Vagina (tissue), 2 donors: ENCODE measurements around the gene LSM12. TPM values are rescaled to one million over a fixed set of nuclear protein-coding genes. Genes with fewer than 3 reads are reported as not detected.
A peak's percentile ranks its signal among the peaks of the same experiment; 100 is the strongest.

ENCODE experiments used
- DNase-seq, 2 donors: peaks; one replicate each; pipeline ENCODE4 v3.0.0-alpha.2; 2017; ENCODE audit errors: extremely low spot score in 2 of 2
- H3K27ac ChIP-seq: fragments of 200-600 bp; sonication (generic); one replicate; pipeline ENCODE4 v1.5.1; 2019
- H3K27me3 ChIP-seq: fragments of 200-600 bp; sonication (generic); one replicate; pipeline ENCODE4 v1.5.1; 2019
- H3K36me3 ChIP-seq, 2 donors: fragments of 200-600 bp; sonication (generic); one replicate each; pipeline ENCODE4 v1.5.1; 2017 to 2019
- H3K4me1 ChIP-seq: fragments of 200-600 bp; sonication (generic); one replicate; pipeline ENCODE4 v1.5.1; 2019
- H3K4me3 ChIP-seq, 2 donors: fragments of 200-600 bp; sonication (generic); 1 replicate in 1 of 2; 2 replicates in 1 of 2; pipeline ENCODE4 v1.5.1; 2016 to 2019
- H3K9me3 ChIP-seq: fragments of 200-600 bp; sonication (generic); one replicate; pipeline ENCODE4 v1.5.1; 2019
- CTCF ChIP-seq, 3 experiments: fragments of 450-650 bp in 2 of 3; fragments of 200-600 bp in 1 of 3; sonication (generic) in 1 of 3; IDR thresholded peaks; one replicate each; pipeline ENCODE4 v1.5.1; 2017 to 2019; ENCODE audit warnings: antibody characterized with exemption in 3 of 3, mild to moderate bottlenecking in 2 of 3, moderate library complexity in 2 of 3
- POLR2A ChIP-seq, 2 donors: fragments of 450-650 bp; IDR thresholded peaks; one replicate each; pipeline ENCODE4 v1.6.1; 2017; ENCODE audit warnings: antibody characterized with exemption in 2 of 2, mild to moderate bottlenecking in 2 of 2, moderate library complexity in 2 of 2
- POLR2AphosphoS5 ChIP-seq, 2 donors: sonication (generic); formaldehyde crosslinking; IDR thresholded peaks; one replicate each; pipeline ENCODE4 v1.9.0; 2017; ENCODE audit warnings: antibody characterized with exemption in 2 of 2, mild to moderate bottlenecking in 2 of 2, low read depth in 1 of 2; ENCODE audit not compliant: insufficient read depth in 1 of 2
- intact Hi-C: fragments of 100-400 bp; cut with DNase I; formaldehyde crosslinking; loops from one replicate; pipeline ENCODE4 v1.15.1; 2023
- total RNA-seq: library from RNA; depleted of rRNA; stranded (reverse); fragments of >200 nt; gene quantifications from one replicate; pipeline ENCODE4 v1.2.3, GENCODE V29; 2016

The LSM12 gene
- total RNA-seq, 1 donor from 2014 or later, result 27.3 TPM

DNA sequence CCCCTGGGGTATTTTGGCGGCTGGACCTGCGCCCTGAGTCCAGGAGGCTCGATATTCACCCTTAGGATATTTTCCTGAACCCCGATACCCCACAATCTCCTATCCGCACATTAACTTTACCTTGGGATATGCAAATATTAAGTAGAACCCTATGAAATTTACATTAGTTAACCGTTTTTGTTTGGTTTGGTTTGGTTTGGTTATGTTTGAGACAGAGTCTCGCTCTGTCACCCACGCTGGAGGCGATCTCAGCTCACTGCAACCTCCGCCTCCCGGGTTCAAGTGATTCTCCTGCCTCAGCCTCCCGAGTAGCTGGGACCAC is 71.4 kb downstream of the LSM12 start:
- no peaks in the 10 kb centered on the region for H3K9me3 ChIP-seq
- H3K4me3 ChIP-seq, result no peak overlapping the region
- no peaks in the 10 kb centered on the region for H3K36me3 ChIP-seq
- intact Hi-C loops, result loop anchor here (5.0 kb wide), 1 partner anchor 53 kb away; the partner anchor contains the start of gene PPY
- no peak overlapping the region for H3K27ac ChIP-seq
- peaks cover 5% of the 10 kb centered on the region for H3K4me1 ChIP-seq
- DNase-seq, result no peak
- TF ChIP-seq POLR2A (IDR thresholded peaks at IDR 0.05) (no peak), CTCF (IDR thresholded peaks at IDR 0.05) (peak in 1 of 3 experiments; percentile 12), POLR2AphosphoS5 (IDR thresholded peaks at IDR 0.05; ENCODE audit: insufficient read depth in 1 of 2, low read depth in 1 of 2) (no peak)
- no peaks in the 10 kb centered on the region for H3K27me3 ChIP-seq

DNA sequence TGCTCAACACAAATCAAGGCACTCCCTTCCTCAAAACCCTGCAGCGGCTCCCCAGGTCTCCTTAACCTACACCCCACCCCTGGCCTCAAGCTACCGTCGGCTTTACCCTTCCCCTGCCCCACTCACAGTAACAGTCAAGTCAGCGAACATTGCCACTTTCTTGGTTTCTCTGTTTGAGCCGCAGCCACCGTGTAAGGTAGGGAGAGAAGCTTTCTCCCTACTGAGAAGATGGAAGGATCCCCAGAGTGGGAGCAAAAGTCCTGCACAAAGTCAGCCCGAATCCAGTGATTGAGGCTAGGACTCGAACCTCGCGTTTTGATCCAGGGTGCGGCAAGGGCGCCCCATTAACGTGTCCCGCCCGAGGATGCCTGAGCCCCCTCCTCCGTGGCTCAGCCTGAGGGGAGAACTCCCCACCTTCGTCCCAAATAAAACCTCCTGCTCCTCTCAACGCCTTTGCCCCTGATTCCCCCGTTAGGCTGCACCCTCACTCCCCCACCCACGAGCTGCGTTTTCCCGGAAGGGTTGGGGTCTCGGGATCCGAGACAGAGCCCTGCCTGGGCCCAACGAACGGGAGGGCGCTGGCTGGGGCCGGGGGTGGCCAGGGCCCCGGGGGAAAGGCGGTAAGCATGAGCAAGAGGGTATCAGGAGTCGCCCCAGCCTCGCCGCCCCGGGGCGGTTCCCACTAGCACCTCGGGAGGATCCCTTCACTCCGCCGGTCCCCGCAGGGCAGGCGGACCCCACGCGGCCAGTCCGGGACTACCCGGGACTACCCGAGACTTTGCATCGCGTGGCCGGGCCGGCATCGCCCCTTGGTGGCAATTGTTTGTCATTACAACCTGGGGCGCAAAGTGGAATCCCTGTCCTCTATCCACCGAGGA is 72.0 kb downstream of the LSM12 start:
- peak overlapping the region; percentile 25 to 47 for H3K4me3 ChIP-seq
- H3K27ac ChIP-seq, result no peak overlapping the region
- intact Hi-C loops, result loop anchor here (5.0 kb wide), 1 partner anchor 52 kb away; the partner anchor contains the start of gene PPY
- peaks cover 5% of the 10 kb centered on the region for H3K4me1 ChIP-seq
- H3K27me3 ChIP-seq, result no peaks in the 10 kb centered on the region
- no peaks in the 10 kb centered on the region for H3K9me3 ChIP-seq
- H3K36me3 ChIP-seq, result no peaks in the 10 kb centered on the region
- DNase-seq, result no peak
- TF ChIP-seq POLR2AphosphoS5 (IDR thresholded peaks at IDR 0.05; ENCODE audit: insufficient read depth in 1 of 2, low read depth in 1 of 2) (no peak), CTCF (IDR thresholded peaks at IDR 0.05) (peak; percentile 16 to 67 (median 45))

- peaks cover 5% of the 10 kb centered on the region for H3K4me1 ChIP-seq
- TF ChIP-seq POLR2AphosphoS5 (IDR thresholded peaks at IDR 0.05; ENCODE audit: insufficient read depth in 1 of 2, low read depth in 1 of 2) (no peak), CTCF (IDR thresholded peaks at IDR 0.05) (no peak), POLR2A (IDR thresholded peaks at IDR 0.05) (no peak)
- H3K4me3 ChIP-seq, result no peak overlapping the region
- DNase-seq, result no peak
- no peak overlapping the region for H3K27ac ChIP-seq
- no peaks in the 10 kb centered on the region for H3K27me3 ChIP-seq
- H3K9me3 ChIP-seq, result no peaks in the 10 kb centered on the region
- intact Hi-C loops, result no loop called here
- H3K36me3 ChIP-seq, result no peaks in the 10 kb centered on the region
Observed at GRCh38 chr17:43992641-43993040, 73.8 kb downstream of the LSM12 start.

DNA sequence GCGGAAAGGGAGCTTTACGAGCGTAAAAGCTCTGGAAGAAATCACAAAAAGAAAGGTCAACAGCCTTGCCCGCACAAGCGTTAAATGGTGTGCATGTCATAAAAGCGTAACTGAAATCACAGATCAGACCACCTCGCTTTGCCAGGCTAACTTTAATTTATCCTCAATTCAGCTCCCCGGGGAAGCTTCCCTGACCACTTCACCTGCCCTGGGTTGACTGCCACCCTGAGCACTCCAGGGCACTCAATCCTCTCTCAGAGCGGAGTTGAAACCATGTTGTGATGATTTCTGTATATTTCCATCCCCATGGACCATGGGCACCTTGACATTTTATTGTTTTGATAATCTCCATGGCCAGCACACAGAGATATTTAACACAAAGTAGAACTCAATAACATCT is 78.2 kb downstream of the LSM12 start:
- peaks cover 12% of the 10 kb centered on the region for H3K4me1 ChIP-seq
- no peak for DNase-seq
- H3K4me3 ChIP-seq, result no peak overlapping the region
- intact Hi-C loops, result no loop called here
- no peak overlapping the region for H3K27ac ChIP-seq
- no peaks in the 10 kb centered on the region for H3K36me3 ChIP-seq
- H3K27me3 ChIP-seq, result no peaks in the 10 kb centered on the region
- no peaks in the 10 kb centered on the region for H3K9me3 ChIP-seq
- TF ChIP-seq CTCF (IDR thresholded peaks at IDR 0.05), result no peak
- no peak for TF ChIP-seq POLR2A (IDR thresholded peaks at IDR 0.05)
- TF ChIP-seq POLR2AphosphoS5 (IDR thresholded peaks at IDR 0.05; ENCODE audit: insufficient read depth in 1 of 2, low read depth in 1 of 2), result no peak
